ENCODE measurements around the gene STK11.

STK11 gene

GRCh38 chr19:1249990-1250436 is 44.4 kb downstream of the STK11 start:
- in situ Hi-C loops (cut with HindIII; ENCODE audit: low sequenced_read_pairs): no loop called here

GRCh38 chr19:1250437-1251260 is 45.1 kb downstream of the STK11 start:
- in situ Hi-C loops (cut with HindIII; ENCODE audit: low sequenced_read_pairs): no loop called here

DNA sequence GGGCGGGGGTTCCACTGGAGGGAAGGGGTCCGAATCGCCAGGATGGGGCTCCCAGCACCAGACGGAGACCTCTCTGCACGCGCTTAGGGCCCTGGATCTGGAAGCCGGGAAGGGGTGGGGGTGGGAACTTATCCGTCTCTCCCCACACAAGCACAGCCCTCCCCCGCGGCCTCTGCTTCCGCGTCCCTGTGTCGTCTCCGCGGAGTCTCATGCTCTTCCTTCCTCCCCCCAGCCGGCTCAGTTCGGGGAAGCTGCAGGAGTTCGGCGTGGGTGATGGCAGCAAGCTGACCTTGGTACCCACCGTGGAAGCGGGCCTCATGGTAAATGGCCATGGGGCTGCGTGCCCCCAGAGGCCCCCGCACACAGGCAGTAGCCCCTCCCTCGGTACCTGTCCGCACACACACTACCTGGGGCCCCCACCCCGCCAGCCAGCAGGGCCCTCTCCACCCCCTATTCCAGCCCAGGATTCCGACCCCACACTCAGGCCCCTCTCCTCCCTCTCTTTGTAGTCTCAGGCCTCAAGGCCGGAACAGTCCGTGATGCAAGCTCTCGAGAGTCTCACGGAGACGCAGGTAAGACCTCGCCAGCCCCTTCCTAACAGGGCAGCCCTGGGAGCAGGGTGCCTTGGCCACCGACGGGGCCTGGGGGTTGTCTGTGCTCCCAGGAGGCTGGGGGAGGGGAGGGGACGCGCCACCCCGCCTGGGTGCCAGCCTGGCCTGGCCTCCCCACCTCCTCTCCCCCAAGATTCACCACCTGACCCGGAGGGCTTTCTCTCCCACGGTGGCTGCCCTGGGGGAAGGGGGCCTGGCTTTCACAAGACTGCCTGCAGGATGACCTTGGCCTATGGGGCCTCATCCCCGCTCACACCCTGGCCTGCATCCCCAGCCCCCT is 46.0 kb downstream of the STK11 start:
- in situ Hi-C loops (cut with HindIII; ENCODE audit: low sequenced_read_pairs): no loop called here

- in situ Hi-C loops (cut with HindIII; ENCODE audit: low sequenced_read_pairs): no loop called here
These were observed 46.7 kb downstream of the STK11 start for GRCh38 chr19:1252221-1252820.

GRCh38 chr19:1252821-1253513 is 47.4 kb downstream of the STK11 start:
- in situ Hi-C loops (cut with HindIII; ENCODE audit: low sequenced_read_pairs): no loop called here

- in situ Hi-C loops (cut with HindIII; ENCODE audit: low sequenced_read_pairs): no loop called here
These were observed 48.0 kb downstream of the STK11 start for GRCh38 chr19:1253514-1254080.

- in situ Hi-C loops (cut with HindIII; ENCODE audit: low sequenced_read_pairs): no loop called here
These were observed 48.5 kb downstream of the STK11 start for GRCh38 chr19:1254081-1254527.

DNA sequence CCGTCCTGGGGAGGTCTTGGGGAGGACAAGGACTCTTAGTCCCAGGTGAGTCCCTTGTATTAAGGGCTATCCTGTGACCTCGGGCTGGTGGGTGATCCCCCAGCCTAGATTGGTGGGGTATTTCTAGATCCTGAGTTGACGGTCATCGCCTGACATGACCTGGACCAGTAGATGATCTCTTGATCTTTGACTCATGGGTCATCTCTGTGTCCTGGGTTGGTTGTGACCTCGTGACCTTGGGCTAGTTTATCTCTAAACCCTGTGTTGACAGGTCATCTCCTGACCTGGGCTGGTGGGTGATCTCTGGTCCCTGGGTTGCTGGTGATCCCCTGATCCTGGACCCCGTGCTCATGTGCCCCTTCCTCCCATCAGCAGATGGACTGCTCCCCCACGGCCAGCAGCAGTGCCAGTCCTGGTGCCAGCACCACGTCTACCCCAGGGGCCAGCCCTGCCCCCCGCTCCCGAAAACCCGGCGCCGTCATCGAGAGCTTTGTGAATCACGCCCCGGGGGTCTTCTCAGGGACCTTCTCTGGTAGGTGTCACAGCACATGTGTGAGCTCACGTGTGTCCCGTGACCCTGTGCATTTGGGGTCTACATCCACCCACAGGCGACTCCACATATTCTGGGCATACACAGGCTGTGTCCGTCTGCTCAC is 49.1 kb downstream of the STK11 start:
- in situ Hi-C loops (cut with HindIII; ENCODE audit: low sequenced_read_pairs): no loop called here

- in situ Hi-C loops (cut with HindIII; ENCODE audit: low sequenced_read_pairs): no loop called here
These were observed 49.9 kb downstream of the STK11 start for GRCh38 chr19:1255186-1256161.

GRCh38 chr19:1256646-1257474 is 51.3 kb downstream of the STK11 start:
- in situ Hi-C loops (cut with HindIII; ENCODE audit: low sequenced_read_pairs): no loop called here

DNA sequence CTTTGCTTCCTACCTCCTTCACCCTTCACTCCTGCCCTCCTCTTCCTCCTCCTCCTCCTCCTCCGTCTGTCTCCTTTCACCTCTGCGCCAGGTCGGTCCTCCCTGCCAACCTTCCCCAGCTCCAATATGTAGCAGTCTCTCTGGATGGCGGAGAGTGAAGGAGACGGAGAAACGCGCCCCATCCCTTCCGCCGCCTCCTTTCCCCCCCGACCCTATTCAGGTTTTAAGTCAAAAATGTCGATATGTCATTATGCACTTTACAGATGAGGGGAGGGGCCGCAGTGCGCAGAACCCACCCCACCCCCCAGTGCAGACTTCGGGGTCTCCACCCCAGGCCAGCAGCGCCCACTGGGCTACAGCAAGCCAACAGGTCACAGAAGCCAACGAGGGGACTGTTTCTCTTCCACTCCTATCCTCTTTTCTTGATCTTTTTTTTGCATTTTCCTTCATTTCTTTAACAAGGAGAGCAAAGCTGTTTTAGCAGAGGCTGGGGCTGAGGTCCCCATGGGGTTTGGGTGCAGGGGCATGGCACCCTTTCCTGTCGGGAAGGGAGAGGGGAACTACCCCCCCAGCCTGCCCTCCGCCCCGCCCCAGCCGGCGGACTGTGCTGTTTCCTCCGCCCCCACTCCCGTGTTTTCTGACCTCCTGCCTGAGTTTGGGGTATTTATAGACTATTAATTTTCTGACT is 52.0 kb downstream of the STK11 start:
- in situ Hi-C loops (cut with HindIII; ENCODE audit: low sequenced_read_pairs): no loop called here

DNA sequence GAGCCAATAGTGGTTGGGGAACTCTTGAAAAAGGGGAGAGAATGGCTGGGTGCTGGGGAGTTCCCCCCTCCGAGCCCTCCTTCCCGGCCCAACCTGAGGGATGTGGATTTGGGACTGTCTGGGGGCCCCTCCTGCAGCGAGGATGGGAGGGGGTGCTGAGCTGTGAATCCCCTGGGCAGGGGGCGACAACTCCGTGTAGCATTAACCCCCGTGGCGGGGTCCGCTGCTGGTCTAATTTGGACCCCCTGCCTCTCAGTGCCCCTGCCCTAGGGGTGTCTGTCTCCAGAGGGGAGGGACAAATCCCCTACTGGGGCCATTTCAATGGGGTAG is 52.5 kb downstream of the STK11 start:
- in situ Hi-C loops (cut with HindIII; ENCODE audit: low sequenced_read_pairs): no loop called here

DNA sequence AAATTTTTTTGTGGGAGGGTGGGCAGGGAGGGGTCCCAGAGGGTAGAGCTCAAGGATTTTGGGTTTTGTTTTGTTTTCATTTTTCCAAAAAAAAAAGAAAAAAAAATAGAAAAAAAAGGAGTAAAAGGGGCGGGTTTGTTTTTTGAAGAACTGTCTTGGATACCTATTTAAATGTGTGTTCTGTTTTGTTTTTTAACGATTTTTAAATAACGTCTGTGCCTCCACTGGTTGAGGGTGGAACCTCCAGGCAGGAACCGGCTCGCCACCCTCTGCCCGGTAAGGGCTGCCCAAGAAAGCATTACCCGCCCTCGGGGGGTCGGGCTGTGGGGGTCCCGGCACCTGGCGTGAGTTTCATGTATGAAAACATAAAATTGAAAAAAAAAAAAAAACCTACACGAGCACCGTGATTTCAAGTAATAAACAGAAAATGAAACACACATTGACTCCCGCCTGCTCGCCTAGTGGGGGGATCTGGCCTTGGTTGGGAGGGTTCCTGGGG is 53.2 kb downstream of the STK11 start:
- in situ Hi-C loops (cut with HindIII; ENCODE audit: low sequenced_read_pairs): no loop called here

DNA sequence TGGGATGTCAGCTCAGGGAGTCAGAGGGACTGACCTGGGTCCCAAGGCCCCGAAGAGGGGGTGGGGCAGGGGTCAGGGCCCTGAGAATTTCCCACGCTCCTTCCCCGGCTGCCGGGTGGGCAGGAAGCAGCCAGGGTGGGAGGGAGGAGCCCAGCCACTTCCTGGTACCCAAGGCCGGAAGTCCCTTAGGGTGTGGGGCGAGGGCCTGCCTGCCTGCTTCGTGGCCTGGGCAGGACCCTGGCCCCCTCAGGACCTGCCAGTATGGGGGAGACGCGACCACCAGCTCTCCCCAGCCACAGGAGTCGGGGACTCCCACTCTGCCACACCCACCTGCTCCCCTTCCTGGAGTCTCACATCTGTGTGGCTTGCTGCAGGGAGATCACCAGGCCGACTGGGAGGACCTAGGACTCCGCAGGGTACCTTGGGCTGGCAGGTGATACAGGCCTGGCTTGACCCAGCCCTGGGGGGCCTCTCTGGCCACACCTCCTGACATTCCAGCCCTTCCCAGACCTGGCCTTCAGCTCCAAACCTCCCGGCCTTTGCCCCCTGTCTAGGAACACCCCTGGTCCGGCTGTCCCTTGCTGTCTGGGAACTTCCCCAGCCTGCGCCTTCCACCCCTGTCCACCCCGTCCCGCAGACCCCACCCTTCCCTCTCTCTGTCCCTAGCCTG is 53.8 kb downstream of the STK11 start:
- in situ Hi-C loops (cut with HindIII; ENCODE audit: low sequenced_read_pairs): no loop called here

- in situ Hi-C loops (cut with HindIII; ENCODE audit: low sequenced_read_pairs): no loop called here
These were observed 54.5 kb downstream of the STK11 start for GRCh38 chr19:1259876-1260748.
